ENCODE data around the gene MAGOHB.

- TF ChIP-seq CTCF (IDR thresholded peaks at IDR 0.05), result no peak
- TF ChIP-seq POLR2AphosphoS5 (IDR thresholded peaks at IDR 0.05; ENCODE audit: low read depth, low read length), result no peak
- no peak for TF ChIP-seq REST (IDR thresholded peaks at IDR 0.05; ENCODE audit: insufficient read depth in 1 of 2, low read depth in 2 of 2, low read length in 1 of 2)
- TF ChIP-seq SIN3A (IDR thresholded peaks at IDR 0.05; ENCODE audit: borderline replicate concordance, insufficient read depth, low read depth, low read length), result no peak
Measured at GRCh38 chr12:10636124-10636523, 22.7 kb upstream of the MAGOHB start.
